GM21723 (cell line): ENCODE data around the gene ITGA5.
"Not testable (repeated sequence)": the region's sequence is repeated elsewhere in the genome, so short reads cannot be mapped to it uniquely, and the experiment has no call there.

Source experiments
- ATAC-seq: cut with Tn5 transposase; IDR thresholded peaks from one replicate; pipeline ENCODE4 v1.9.1; 2021; ENCODE audit warnings: mild to moderate bottlenecking, moderate library complexity; ENCODE audit not compliant: unreplicated experiment

Gene ITGA5

DNA sequence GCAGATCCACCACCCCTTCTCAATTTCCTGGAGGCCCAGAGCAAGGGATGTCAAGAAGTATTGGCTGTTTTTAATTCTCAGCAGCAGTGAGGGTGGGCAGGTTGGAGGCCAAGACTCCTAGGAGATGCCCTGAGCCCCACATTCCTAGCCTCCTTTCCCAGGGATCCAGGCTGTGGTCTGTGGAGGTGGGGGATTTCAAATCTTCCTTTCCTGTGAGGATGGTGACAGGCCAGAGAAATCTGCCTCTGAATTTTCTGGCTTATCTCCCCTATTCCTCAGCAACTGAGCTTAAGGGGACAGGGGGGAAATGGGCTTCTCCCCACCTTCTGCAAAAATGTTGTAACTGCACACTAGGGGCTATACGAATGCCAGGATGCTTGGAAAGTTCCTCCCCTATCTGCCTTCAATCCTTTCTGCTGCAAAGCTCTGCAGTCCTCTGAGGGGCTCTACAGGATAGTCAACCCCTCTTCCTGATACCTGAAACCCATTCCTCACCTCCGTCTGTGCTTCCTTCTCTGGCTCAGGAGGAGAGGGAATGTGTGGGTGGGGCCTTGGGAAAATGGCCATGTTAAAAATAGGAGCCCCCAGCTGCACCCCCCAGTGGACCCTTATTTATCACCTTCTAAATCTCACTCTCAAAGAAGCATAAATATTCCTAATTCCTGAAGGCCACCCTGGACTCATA, 61.4 kb downstream of the ITGA5 start:
- ATAC-seq: no peak

DNA sequence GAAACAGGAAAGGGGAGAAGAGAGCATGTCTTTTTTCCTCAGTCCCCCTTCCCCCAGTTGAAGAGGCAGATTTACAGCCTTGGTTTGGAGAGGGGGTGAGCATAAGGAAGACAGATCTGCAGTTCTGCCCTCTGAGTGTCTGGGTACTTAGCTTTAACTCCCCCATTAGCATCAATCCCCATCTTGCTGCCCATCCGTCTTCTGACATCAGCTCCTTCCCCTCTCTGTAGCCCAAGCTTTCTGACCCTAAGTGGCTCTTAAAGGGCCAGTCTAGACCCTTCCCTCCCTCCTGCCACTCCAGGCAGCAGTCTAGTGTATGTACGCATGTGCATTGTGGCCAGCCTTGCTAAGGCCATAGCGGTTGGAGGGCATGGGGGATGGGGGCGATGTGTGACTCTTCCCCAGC, 62.1 kb downstream of the ITGA5 start:
- no peak for ATAC-seq

DNA sequence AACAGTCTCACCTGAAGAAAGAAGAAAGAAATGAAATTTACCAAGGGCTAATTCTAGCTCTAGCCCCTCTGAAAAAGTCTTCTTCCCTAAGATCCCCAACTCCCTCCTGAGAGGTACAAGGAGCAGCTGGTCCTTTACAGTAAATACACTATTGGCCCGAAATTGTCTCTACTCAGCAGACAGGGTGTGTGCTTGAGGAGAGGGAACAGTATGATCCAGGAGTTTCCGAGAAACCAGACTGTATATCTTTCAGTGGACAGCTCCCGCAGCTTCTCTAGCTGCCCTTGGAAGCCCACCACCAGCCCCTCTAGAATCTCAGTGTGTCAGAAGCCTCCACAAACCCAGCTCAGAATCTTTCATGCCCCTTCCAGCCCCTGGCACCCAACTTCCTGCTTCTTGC, 62.8 kb downstream of the ITGA5 start:
- ATAC-seq: no peak

DNA sequence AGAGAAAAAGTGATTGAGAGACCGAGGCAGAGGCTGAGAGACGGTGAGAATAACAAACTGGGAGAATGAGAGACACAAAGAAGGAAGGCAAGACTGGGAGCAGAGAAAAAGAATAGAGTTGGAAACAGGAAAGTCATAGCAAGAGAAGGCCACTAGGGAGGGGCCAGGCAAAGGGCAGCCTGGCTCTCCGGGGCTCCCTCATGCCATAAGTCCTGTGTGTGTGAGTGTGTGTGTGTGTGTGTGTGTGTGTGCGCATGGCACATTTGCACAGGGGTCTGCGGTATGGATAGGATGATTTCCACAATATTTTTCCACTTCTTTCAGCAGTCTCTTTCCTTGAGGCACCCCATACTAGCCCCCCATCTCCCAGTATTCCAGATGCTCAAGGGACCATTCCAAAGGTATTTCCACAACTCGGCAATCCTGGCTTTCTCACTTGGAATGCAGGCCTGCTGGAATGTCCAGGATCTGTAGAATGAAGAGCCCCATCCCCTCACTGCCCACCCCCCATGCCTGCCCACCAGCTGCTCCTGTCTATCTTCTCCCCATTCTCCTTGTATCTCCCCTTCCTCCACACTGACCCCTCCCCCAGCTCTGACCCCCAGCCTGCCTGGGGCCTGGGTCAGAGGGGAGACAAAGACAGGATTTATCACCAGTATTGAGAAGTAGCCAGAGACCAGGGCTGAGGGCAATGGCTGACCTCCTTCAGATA, 63.8 kb downstream of the ITGA5 start:
- no peak for ATAC-seq

DNA sequence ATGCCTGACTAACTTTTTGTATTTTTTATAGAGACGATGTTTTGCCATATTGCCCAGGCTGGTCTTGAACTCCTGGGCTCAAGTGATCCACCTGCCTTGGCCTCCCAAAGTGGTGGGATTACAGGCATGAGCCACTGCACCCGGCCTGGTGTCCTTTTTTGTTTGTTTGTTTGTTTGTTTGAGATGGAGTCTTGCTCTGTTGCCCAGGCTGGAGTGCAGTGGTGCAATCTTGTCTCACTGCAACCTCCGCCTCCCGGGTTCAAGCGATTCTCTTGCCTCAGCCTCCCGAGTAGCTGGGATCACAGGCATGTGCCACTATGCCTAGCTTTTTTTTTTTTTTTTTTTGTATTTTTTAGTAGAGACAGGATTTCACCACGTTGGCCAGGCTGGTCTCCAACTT, 64.8 kb downstream of the ITGA5 start:
- not testable (repeated sequence) for ATAC-seq

DNA sequence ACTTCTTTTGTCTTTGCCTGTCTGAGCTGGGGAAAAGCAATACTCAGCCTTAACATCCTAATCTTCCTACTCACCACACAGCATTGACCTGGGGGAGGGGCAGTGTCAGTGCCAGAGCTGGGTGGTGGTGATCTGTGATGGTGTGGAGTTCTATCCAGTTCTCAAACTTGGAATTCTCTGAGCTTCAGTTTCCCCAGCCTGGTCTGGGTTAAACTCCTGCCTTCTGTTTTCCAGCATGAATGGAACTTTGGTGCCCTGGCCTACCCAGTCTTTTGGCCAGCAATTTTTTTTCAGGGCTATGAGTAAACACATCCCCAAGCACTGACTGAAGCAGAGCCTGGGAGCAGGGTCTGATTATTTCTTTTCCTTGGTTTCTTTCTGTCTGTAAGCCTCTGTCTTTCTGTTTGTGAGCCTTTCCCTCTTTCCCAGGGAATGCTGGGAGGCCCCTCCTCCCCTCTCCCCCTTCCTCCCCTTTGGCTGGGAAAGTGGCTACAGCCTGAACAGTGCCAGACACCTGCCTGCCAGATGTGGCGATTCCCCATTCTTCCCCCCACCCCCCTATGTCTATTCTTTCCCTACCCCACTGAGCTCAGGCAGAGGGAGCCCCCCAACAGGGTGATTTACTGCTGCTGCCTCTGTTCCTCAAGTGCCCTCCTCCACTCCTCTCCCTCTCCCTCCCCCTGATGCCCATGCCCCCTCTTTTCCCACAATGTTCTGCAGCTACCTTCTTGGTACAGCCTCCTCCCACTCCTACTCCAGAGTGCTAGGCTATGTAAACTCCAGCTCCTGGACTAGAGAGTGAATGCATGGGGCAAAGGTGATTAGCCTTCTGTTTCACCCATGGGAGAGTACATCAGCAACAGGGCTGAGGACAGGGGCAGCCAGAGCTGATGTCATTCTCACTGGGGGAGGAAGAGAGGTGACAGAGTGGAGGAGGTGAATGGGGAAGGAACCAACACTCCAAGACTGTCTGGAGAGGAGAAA, 65.9 kb downstream of the ITGA5 start:
- ATAC-seq: no peak

DNA sequence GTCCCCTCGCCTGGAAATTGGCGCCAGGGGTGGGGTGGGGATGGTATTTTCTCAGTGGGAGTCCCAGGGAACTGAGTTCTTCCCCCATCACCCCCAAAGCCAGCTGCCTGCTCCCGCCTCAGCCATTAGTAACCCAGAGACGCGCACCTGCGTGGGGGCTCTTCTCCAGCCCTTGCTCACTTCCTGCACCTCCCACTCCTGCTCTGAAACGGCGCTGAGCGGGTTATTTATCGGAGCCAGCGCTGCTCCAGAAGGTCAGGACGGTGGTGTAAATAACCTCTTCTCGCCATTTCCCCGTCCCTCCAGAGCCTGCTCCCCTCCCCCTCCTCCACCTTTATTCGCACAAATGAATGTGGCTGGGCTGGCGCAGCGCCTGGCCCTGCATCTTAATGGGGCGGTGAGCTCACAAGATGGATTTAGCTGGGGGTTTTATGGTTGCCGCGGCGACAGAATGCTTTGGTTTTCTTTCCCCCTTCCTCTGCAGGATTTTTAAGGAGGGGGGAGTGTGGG, 67.0 kb downstream of the ITGA5 start:
- ATAC-seq: no peak

DNA sequence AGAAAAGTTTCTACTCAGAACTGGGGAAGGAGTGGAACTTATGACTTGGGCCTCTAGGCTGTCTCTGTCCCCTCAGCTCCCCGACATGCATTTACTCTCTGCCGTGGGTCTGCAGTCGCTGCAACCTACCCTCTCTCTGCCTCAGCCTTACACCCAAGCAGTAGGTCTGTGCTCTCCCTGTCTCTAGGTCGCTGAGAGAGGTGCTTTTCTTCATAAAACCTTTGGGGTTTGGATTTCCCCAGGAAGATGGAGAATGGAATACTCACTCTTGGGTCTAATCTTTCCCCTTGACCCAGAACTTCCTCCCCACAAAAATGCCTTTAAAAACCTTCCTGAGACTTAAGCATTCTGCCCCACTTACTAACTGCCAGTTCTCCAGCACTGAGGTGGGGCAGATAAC, 67.7 kb downstream of the ITGA5 start:
- ATAC-seq: no peak

DNA sequence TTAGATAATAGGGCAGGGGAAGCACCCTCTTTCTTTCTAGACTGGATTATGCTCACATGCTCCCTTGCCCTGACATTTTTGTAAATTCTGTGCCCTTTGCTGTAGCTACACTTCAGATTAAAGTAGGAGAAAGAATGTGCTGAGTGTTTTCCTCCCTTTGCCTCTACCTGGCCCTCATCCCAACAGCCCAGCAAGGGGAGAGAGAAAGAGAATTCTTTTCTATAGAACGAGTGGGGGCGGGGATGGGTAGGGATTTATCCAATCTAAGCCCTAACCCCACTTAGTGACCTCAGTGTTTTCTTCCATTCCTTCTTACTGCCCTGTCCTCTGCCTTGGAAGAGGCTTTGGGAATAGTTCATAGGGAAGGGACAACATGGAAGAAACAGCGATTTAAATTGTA, 68.3 kb downstream of the ITGA5 start:
- no peak for ATAC-seq

DNA sequence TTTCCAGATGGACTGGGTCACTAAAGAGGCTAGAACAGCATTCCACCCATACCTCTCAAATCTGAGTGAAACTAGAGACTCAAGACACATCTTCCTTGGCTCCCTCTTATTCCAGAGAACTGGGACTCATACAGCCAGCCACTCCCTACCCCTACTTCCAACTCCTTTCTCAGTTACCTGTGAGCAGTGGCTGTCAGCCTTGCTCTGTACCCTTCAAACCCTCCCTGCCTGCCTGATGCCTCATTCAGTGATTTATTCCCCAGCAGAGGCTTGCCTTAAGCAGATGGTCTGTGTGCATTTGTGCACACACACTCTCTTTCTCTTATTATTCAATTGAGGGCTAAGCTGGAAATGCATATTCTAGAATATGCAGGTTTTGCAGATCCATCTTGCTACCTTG, 69.4 kb downstream of the ITGA5 start:
- ATAC-seq: no peak

DNA sequence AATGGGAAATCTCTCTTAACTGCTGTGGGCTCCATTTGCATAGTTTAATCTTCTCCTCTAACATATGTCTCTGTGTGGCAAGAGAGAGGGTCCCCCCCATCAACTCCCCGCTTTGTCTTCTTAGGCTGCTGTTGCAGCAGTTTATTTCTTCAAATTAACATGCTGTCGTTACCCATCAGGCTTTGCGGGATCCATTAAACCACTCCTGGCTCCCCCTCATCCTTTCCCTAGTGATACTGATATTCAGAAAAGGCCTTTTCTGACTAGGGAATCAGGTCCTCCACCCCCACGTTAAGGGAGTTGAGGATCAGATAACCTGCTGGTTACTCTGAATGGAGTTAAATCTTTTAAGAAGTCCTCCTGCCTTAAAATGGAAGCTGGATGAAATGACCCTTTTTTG, 70.0 kb downstream of the ITGA5 start:
- no peak for ATAC-seq
